IMR-90 (cell line): ENCODE results near the gene PPP2R1A. TPM values are rescaled to one million over a fixed set of nuclear protein-coding genes. Genes with fewer than 3 reads are reported as not detected.

ENCODE experiments used
- ATAC-seq: fragments of 200-7000 bp; cut with Tn5 transposase; 2 replicates; pipeline ENCODE4 v1.9.1; 2020; ENCODE audit warnings: low read depth, mild to moderate bottlenecking, moderate library complexity
- BruUV-seq: library from RNA; stranded (reverse); fragments of 400-500 nt; replicated peaks from 2 replicates; lab custom pipeline; 2021; lab: Mats Ljungman, UMichigan
- CTCF ChIA-PET: fragments of 300-600 bp; formaldehyde crosslinking; extraction: SDS; loops from one replicate; lab custom pipeline; 2021; ENCODE audit warnings: antibody characterized with exemption; lab: Yijun Ruan, JAX
- POLR2A ChIA-PET: fragments of 300-600 bp; sonication (Branson Sonifier 250); formaldehyde crosslinking; loops from one replicate; lab custom pipeline; 2022; ENCODE audit warnings: antibody characterized with exemption; ENCODE audit not compliant: unreplicated experiment; lab: Charles Lee
- DNase-seq: peaks from one replicate; pipeline ENCODE4 v3.0.0; 2013
- H2AFZ ChIP-seq: replicated peaks from 2 replicates; pipeline ENCODE3; 2013; ENCODE audit warnings: low read length, mild to moderate bottlenecking; ENCODE audit not compliant: poor library complexity
- H2AK5ac ChIP-seq: 2 replicates; pipeline ENCODE4 v1.6.1; 2013; ENCODE audit warnings: low read depth, low read length, inconsistent platforms
- H2AK9ac ChIP-seq: replicated peaks from 2 replicates; pipeline ENCODE3; 2013; ENCODE audit warnings: mild to moderate bottlenecking, low read depth, low read length, moderate library complexity; ENCODE audit not compliant: poor library complexity
- H2BK120ac ChIP-seq: 2 replicates; pipeline ENCODE4 v1.6.1; 2013; ENCODE audit warnings: low read depth, low read length, inconsistent platforms
- H2BK15ac ChIP-seq: 3 replicates; pipeline ENCODE4 v1.6.1; 2013; ENCODE audit warnings: low read depth, low read length, inconsistent platforms
- H2BK20ac ChIP-seq: 2 replicates; pipeline ENCODE4 v1.6.1; 2013; ENCODE audit warnings: low read depth, mild to moderate bottlenecking, inconsistent platforms, low read length, moderate library complexity
- H2BK5ac ChIP-seq: 2 replicates; pipeline ENCODE4 v1.6.1; 2013; ENCODE audit warnings: mild to moderate bottlenecking, low read depth, low read length, inconsistent platforms; ENCODE audit not compliant: poor library complexity, severe bottlenecking
- H3K14ac ChIP-seq: replicated peaks from 2 replicates; pipeline ENCODE4 v1.6.1; 2013; ENCODE audit warnings: low read depth, low read length, inconsistent platforms
- H3K18ac ChIP-seq: 2 replicates; pipeline ENCODE4 v1.6.1; 2013; ENCODE audit warnings: low read depth, low read length, control low read depth
- H3K23ac ChIP-seq: 2 replicates; pipeline ENCODE4 v1.6.1; 2013; ENCODE audit warnings: low read depth, low read length, inconsistent platforms
- H3K27ac ChIP-seq: 2 replicates; pipeline ENCODE4 v1.5.1; 2013; ENCODE audit warnings: mild to moderate bottlenecking, control low read depth, low read length; ENCODE audit not compliant: insufficient read depth
- H3K27me3 ChIP-seq: 2 replicates; pipeline ENCODE4 v1.6.1; 2013; ENCODE audit warnings: low read length; ENCODE audit not compliant: control insufficient read depth, insufficient read depth
- H3K36me3 ChIP-seq: 2 replicates; pipeline ENCODE4 v1.6.1; 2013; ENCODE audit warnings: low read length, mixed read lengths; ENCODE audit not compliant: control insufficient read depth, insufficient read depth
- H3K4ac ChIP-seq: 2 replicates; pipeline ENCODE4 v1.6.1; 2013; ENCODE audit warnings: low read depth, low read length, inconsistent platforms
- H3K4me1 ChIP-seq: 2 replicates; pipeline ENCODE4 v1.6.1; 2013; ENCODE audit warnings: low read length, mixed read lengths; ENCODE audit not compliant: control insufficient read depth, insufficient read depth
- H3K4me2 ChIP-seq: 2 replicates; pipeline ENCODE4 v1.6.1; 2013; ENCODE audit warnings: low read depth, mild to moderate bottlenecking, control low read depth, low read length, moderate library complexity
- H3K4me3 ChIP-seq: 2 replicates; pipeline ENCODE4 v1.5.1; 2013; ENCODE audit warnings: low read depth, mild to moderate bottlenecking, control low read depth, low read length, moderate library complexity; ENCODE audit not compliant: insufficient read depth
- H3K56ac ChIP-seq: 2 replicates; pipeline ENCODE4 v1.6.1; 2013; ENCODE audit warnings: low read length, inconsistent platforms; ENCODE audit not compliant: insufficient read depth; ENCODE audit errors: extremely low read depth
- H3K79me1 ChIP-seq, 2 experiments: 2 replicates each; pipeline ENCODE4 v1.6.1; 2013; ENCODE audit warnings: low read length in 2 of 2, inconsistent platforms in 1 of 2, low read depth in 1 of 2
- H3K9ac ChIP-seq: 2 replicates; pipeline ENCODE4 v1.6.1; 2013; ENCODE audit warnings: low read depth, low read length, control low read depth
- H3K9me1 ChIP-seq: 2 replicates; pipeline ENCODE4 v1.6.1; 2013; ENCODE audit warnings: low read length, inconsistent platforms; ENCODE audit not compliant: insufficient read depth
- H3K9me3 ChIP-seq: 2 replicates; pipeline ENCODE4 v1.6.1; 2013; ENCODE audit warnings: low read length; ENCODE audit not compliant: control insufficient read depth, insufficient read depth
- H4K20me1 ChIP-seq: 2 replicates; pipeline ENCODE4 v1.6.1; 2013; ENCODE audit warnings: low read length, inconsistent platforms; ENCODE audit not compliant: insufficient read depth
- H4K5ac ChIP-seq: 2 replicates; pipeline ENCODE4 v1.6.1; 2013; ENCODE audit warnings: mild to moderate bottlenecking, low read depth, low read length, control low read depth
- H4K8ac ChIP-seq, 2 experiments: 2 replicates each; pipeline ENCODE4 v1.6.1; 2013; ENCODE audit warnings: low read depth in 2 of 2, low read length in 2 of 2, control low read depth in 1 of 2, inconsistent platforms in 1 of 2
- H4K91ac ChIP-seq: 2 replicates; pipeline ENCODE4 v1.6.1; 2013; ENCODE audit warnings: low read depth, low read length, inconsistent platforms; ENCODE audit not compliant: insufficient read depth
- BHLHE40 ChIP-seq: fragments of 150-350 bp; IDR thresholded peaks from 2 replicates; pipeline ENCODE4 v1.6.1; 2016; ENCODE audit warnings: mild to moderate bottlenecking, low read depth, low read length
- CEBPB ChIP-seq: IDR thresholded peaks from 2 replicates; pipeline ENCODE4 v1.6.1; 2012; ENCODE audit warnings: low read depth, low read length, improper control_type of control experiment
- CHD1 ChIP-seq: IDR thresholded peaks from 2 replicates; pipeline ENCODE4 v1.6.1; 2012; ENCODE audit warnings: low read depth, low read length, improper control_type of control experiment
- CTCF ChIP-seq: conservative IDR thresholded peaks from 2 replicates; pipeline ENCODE4 v1.5.1; 2012; ENCODE audit warnings: mild to moderate bottlenecking, low read depth, low read length, improper control_type of control experiment
- ELK1 ChIP-seq: fragments of 150-350 bp; IDR thresholded peaks from 2 replicates; pipeline ENCODE4 v1.6.1; 2016; ENCODE audit warnings: low read depth, mild to moderate bottlenecking, low read length, moderate library complexity, borderline replicate concordance
- FOS ChIP-seq: fragments of 150-350 bp; IDR thresholded peaks from 2 replicates; pipeline ENCODE4 v1.6.1; 2016; ENCODE audit warnings: low read depth, low read length
- MAFK ChIP-seq: IDR thresholded peaks from 2 replicates; pipeline ENCODE4 v1.6.1; 2012; ENCODE audit warnings: low read depth, low read length, improper control_type of control experiment
- MAZ ChIP-seq: IDR thresholded peaks from 2 replicates; pipeline ENCODE4 v1.6.1; 2012; ENCODE audit warnings: low read depth, mild to moderate bottlenecking, low read length, improper control_type of control experiment, moderate library complexity, borderline replicate concordance
- MXI1 ChIP-seq: IDR thresholded peaks from 2 replicates; pipeline ENCODE4 v1.6.1; 2012; ENCODE audit warnings: low read depth, mild to moderate bottlenecking, low read length, moderate library complexity, borderline replicate concordance
- NFE2L2 ChIP-seq: fragments of 150-350 bp; IDR thresholded peaks from 2 replicates; pipeline ENCODE4 v1.6.1; 2016; ENCODE audit warnings: low read depth, mild to moderate bottlenecking, low read length
- POLR2A ChIP-seq: IDR thresholded peaks from 2 replicates; pipeline ENCODE4 v1.6.1; 2012; ENCODE audit warnings: mild to moderate bottlenecking, low read depth, low read length
- RAD21 ChIP-seq: IDR thresholded peaks from 2 replicates; pipeline ENCODE4 v1.6.1; 2012; ENCODE audit warnings: low read length, improper control_type of control experiment
- RCOR1 ChIP-seq: IDR thresholded peaks from 2 replicates; pipeline ENCODE4 v1.6.1; 2012; ENCODE audit warnings: mild to moderate bottlenecking, low read length, improper control_type of control experiment; ENCODE audit not compliant: insufficient replicate concordance
- RFX5 ChIP-seq: IDR thresholded peaks from 2 replicates; pipeline ENCODE4 v1.8.0; 2012; ENCODE audit warnings: low read depth, mild to moderate bottlenecking, low read length, moderate library complexity
- SMC3 ChIP-seq: fragments of 150-350 bp; IDR thresholded peaks from 2 replicates; pipeline ENCODE4 v1.6.1; 2016; ENCODE audit warnings: low read depth, mild to moderate bottlenecking, antibody characterized with exemption, low read length, moderate library complexity
- USF2 ChIP-seq: fragments of 150-350 bp; IDR thresholded peaks from 2 replicates; pipeline ENCODE4 v1.6.1; 2017; ENCODE audit warnings: mild to moderate bottlenecking, antibody characterized with exemption, low read length, low read depth
- WGBS, 2 experiments: methylation state at CpG; one replicate each; pipeline versions ENCODE4 v1.1.5 to v1.1.7; 2013; ENCODE audit warnings: missing lambda C conversion rate in 2 of 2; ENCODE audit not compliant: insufficient read length in 1 of 2; ENCODE audit errors: extremely low coverage in 2 of 2; 5-methylcytosine and 5-hydroxymethylcytosine counted together
- dilution Hi-C: fragments of 300-500 bp; cut with HindIII; formaldehyde crosslinking; loops from one replicate; pipeline ENCODE4 v1.14.3; 2018; ENCODE audit warnings: low sequenced_read_pairs; ENCODE audit not compliant: unreplicated experiment
- in situ Hi-C: fragments of 300-500 bp; cut with MboI; formaldehyde crosslinking; loops from 3 replicates; pipeline ENCODE4 v1.14.3; 2019; ENCODE audit warnings: low sequenced_read_pairs, inconsistent platforms, mixed read lengths
- intact Hi-C: fragments of 100-400 bp; cut with micrococcal nuclease; formaldehyde crosslinking; loops from 2 replicates; pipeline ENCODE4 v1.10.0; 2022
- polyA plus RNA-seq, 3 experiments: library from polyadenylated mRNA; depleted of rRNA; stranded (reverse); fragments of >200 nt; gene quantifications; 2 replicates each; pipeline ENCODE4 v1.2.3, GENCODE V29; 2012; ENCODE audit warnings: low replicate concordance in 1 of 3
- total RNA-seq: library from RNA; depleted of rRNA; stranded (reverse); fragments of >200 nt; gene quantifications from 2 replicates; pipeline ENCODE4 v1.2.3, GENCODE V29; 2012

Gene PPP2R1A
- total and polyA plus RNA-seq, 2 of the 4 experiments (the other 2 are of a cell fraction), result 173 to 250 TPM

GRCh38 chr19:52214241-52214640 lies 24.4 kb downstream of the PPP2R1A start:
- intact Hi-C loops (no loop called here), dilution Hi-C loops (no loop called here), in situ Hi-C loops (no loop called here)
- H3K4me1 ChIP-seq, result no peaks in the 10 kb centered on the region
- H3K79me1 ChIP-seq, result peaks cover 33 to 66% of the 10 kb centered on the region in 2 experiments
- CTCF ChIA-PET, result interaction anchor here (0.5 to 1.0 kb wide), 2 partner anchors 23 to 1211 kb away, joined by 3 to 6 read pairs; no protein-coding TSS in a partner anchor
- H3K56ac ChIP-seq, result no peak overlapping the region
- H4K8ac ChIP-seq, result no peak overlapping the region
- no peak overlapping the region for H2AK5ac ChIP-seq
- H3K4me2 ChIP-seq, result no peak overlapping the region
- ATAC-seq (peak; percentile 61), DNase-seq (peak; percentile 10)
- H2BK120ac ChIP-seq, result no peak overlapping the region
- BruUV-seq, result no TSS peak
- no peak overlapping the region for H3K18ac ChIP-seq
- H3K36me3 ChIP-seq, result peaks cover 86% of the 10 kb centered on the region
- H3K9ac ChIP-seq, result no peak overlapping the region
- H2BK15ac ChIP-seq, result no peak overlapping the region
- H3K4me3 ChIP-seq, result no peak overlapping the region
- H2AFZ ChIP-seq, result peak overlapping the region; percentile 8
- H3K9me3 ChIP-seq, result no peaks in the 10 kb centered on the region
- H3K27ac ChIP-seq, result no peak overlapping the region
- no peak for TF ChIP-seq CTCF
- no peak for TF ChIP-seq POLR2A
- TF ChIP-seq BHLHE40, result no peak
- no peak for TF ChIP-seq RAD21
- TF ChIP-seq RFX5, result no peak
- no peak for TF ChIP-seq ELK1
- no peak for TF ChIP-seq SMC3
- TF ChIP-seq FOS, result no peak
- TF ChIP-seq CEBPB, result no peak
- TF ChIP-seq NFE2L2, result no peak
- no peak for TF ChIP-seq MAFK
- no peak for TF ChIP-seq MXI1
- no peak for TF ChIP-seq RCOR1
- no peak for TF ChIP-seq CHD1
- no peak for TF ChIP-seq MAZ
- TF ChIP-seq USF2, result no peak
- no peak overlapping the region for H3K14ac ChIP-seq
- no peak overlapping the region for H3K4ac ChIP-seq
- H2BK5ac ChIP-seq, result no peak overlapping the region
- H2AK9ac ChIP-seq, result no peak overlapping the region
- H4K5ac ChIP-seq, result no peak overlapping the region
- no peaks in the 10 kb centered on the region for H3K27me3 ChIP-seq
- H4K20me1 ChIP-seq, result peaks cover 21% of the 10 kb centered on the region
- H3K9me1 ChIP-seq, result peaks cover 16% of the 10 kb centered on the region; the same call in 1 of the 2 replicates
- 83% methylated on average over 2 of the region's 5 CpGs; no CpG with 5 or more reads in 1 of the 2 experiments for WGBS, 2 experiments
- H4K91ac ChIP-seq, result no peak overlapping the region
- no peak overlapping the region for H2BK20ac ChIP-seq
- no peak overlapping the region for H3K23ac ChIP-seq
- POLR2A ChIA-PET, result no interaction called here
